Left lung (tissue), 10 donors: ENCODE results near the gene NDUFB10. TPM values are rescaled to one million over a fixed set of nuclear protein-coding genes. Genes with fewer than 3 reads are reported as not detected.
A peak's percentile ranks its signal among the peaks of the same experiment; 100 is the strongest.

Source experiments
- ATAC-seq: fragments of 200-7000 bp; cut with Tn5 transposase; one replicate; pipeline ENCODE4 v1.9.1; 2020; ENCODE audit warnings: moderate library complexity
- DNase-seq, 4 donors: peaks; one replicate each; pipeline ENCODE4 v3.0.0-alpha.2; 2013 to 2020
- H3K27ac ChIP-seq, 2 donors: fragments of 200-600 bp; sonication (generic) in 1 of 2; one replicate each; pipeline versions ENCODE4 v1.5.0 to v1.8.0; 2020 to 2021
- H3K27me3 ChIP-seq, 2 donors: fragments of 200-600 bp; sonication (generic) in 1 of 2; one replicate each; pipeline versions ENCODE4 v1.5.0 to v1.8.0; 2020 to 2021
- H3K36me3 ChIP-seq, 2 donors: fragments of 200-600 bp; sonication (generic) in 1 of 2; one replicate each; pipeline versions ENCODE4 v1.5.0 to v1.8.0; 2020 to 2021
- H3K4me1 ChIP-seq, 2 donors: fragments of 200-600 bp; one replicate each; pipeline ENCODE4 v1.8.0; 2021
- H3K4me3 ChIP-seq, 2 donors: fragments of 200-600 bp; sonication (generic) in 1 of 2; one replicate each; pipeline versions ENCODE4 v1.5.0 to v1.8.0; 2020 to 2021; ENCODE audit warnings: mild to moderate bottlenecking in 1 of 2
- H3K9me3 ChIP-seq, 2 donors: fragments of 200-600 bp; sonication (generic) in 1 of 2; one replicate each; pipeline versions ENCODE4 v1.5.0 to v1.8.0; 2020 to 2021
- CTCF ChIP-seq, 2 donors: fragments of 200-600 bp; sonication (generic) in 1 of 2; IDR thresholded peaks; one replicate each; pipeline versions ENCODE4 v1.5.0 to v1.8.0; 2021; ENCODE audit warnings: antibody characterized with exemption in 2 of 2
- intact Hi-C, 2 donors: fragments of 100-400 bp; cut with DNase I; formaldehyde crosslinking; loops; one replicate each; pipeline versions ENCODE4 v1.11.2 to v1.14.2; 2022
- polyA plus RNA-seq, 6 donors: library from polyadenylated mRNA; unstranded; fragments of 120-200 nt; gene quantifications; one replicate each; pipeline ENCODE4 v1.2.1, GENCODE V29; 2013; ENCODE audit not compliant: insufficient read length in 6 of 6
- total RNA-seq, 2 donors: library from RNA; stranded (reverse); fragmentation: NEBNext Ultra II Directional; extraction: Animal tissue kit (Norgen Biotek cat#: 25700); gene quantifications; one replicate each; pipeline ENCODE4 v1.2.1, GENCODE V29; 2021
- donor health status: DM: no; HTN: yes; CAD: no.
- donor health status: DM: no; HTN: no; CAD: no.

The NDUFB10 gene
- total and polyA plus RNA-seq, 8 donors: 77.6 to 102 (median 93.8) TPM

- TF ChIP-seq CTCF (IDR thresholded peaks at IDR 0.05): no peak
- ATAC-seq (no peak), DNase-seq (no peak)
- Histone ChIP-seq H3K27ac (no peak overlapping the region), H3K4me3 (peak overlapping the region in 1 of 2 donors; percentile 16), H3K36me3 (peaks cover 0 to 24% of the 10 kb centered on the region in 2 donors), H3K9me3 (peaks cover 0 to 5% of the 10 kb centered on the region in 2 donors), H3K4me1 (peaks cover 23 to 46% of the 10 kb centered on the region in 2 donors), H3K27me3 (peaks cover 29 to 41% of the 10 kb centered on the region in 2 donors)
- intact Hi-C loops: no loop called here
Measured at GRCh38 chr16:1990101-1990350, 30.7 kb downstream of the NDUFB10 start.

- intact Hi-C loops: no loop called here
- Histone ChIP-seq H3K4me1 (peaks cover 18 to 41% of the 10 kb centered on the region in 2 donors), H3K9me3 (peaks cover 0 to 5% of the 10 kb centered on the region in 2 donors), H3K36me3 (peaks cover 0 to 19% of the 10 kb centered on the region in 2 donors), H3K27me3 (peaks cover 29 to 41% of the 10 kb centered on the region in 2 donors), H3K4me3 (peak overlapping the region in 1 of 2 donors; percentile 16), H3K27ac (no peak overlapping the region)
- DNase-seq (peak in 2 of 4 donors; percentile 32 to 79), ATAC-seq (peak; percentile 5)
- TF ChIP-seq CTCF (IDR thresholded peaks at IDR 0.05): no peak
Measured at GRCh38 chr16:1990351-1991134, 31.2 kb downstream of the NDUFB10 start.

- Histone ChIP-seq H3K4me1 (peaks cover 17 to 37% of the 10 kb centered on the region in 2 donors), H3K4me3 (peak overlapping the region in 1 of 2 donors; percentile 46), H3K9me3 (peaks cover 0 to 5% of the 10 kb centered on the region in 2 donors), H3K27me3 (peaks cover 29 to 41% of the 10 kb centered on the region in 2 donors), H3K36me3 (peaks cover 0 to 13% of the 10 kb centered on the region in 2 donors), H3K27ac (no peak overlapping the region)
- TF ChIP-seq CTCF (IDR thresholded peaks at IDR 0.05): no peak
- ATAC-seq: peak; percentile 2
- intact Hi-C loops: no loop called here
- peak in 1 of 4 donors; percentile 79 for DNase-seq
Measured at GRCh38 chr16:1991135-1991551, 31.8 kb downstream of the NDUFB10 start.

GRCh38 chr16:1991588-1991947, 32.2 kb downstream of the NDUFB10 start:
- peaks cover 0 to 8% of the 10 kb centered on the region in 2 donors for H3K36me3 ChIP-seq
- peak overlapping the region; percentile 38 to 46 for H3K4me3 ChIP-seq
- peaks cover 17 to 37% of the 10 kb centered on the region in 2 donors for H3K4me1 ChIP-seq
- intact Hi-C loops: no loop called here
- peaks cover 0 to 5% of the 10 kb centered on the region in 2 donors for H3K9me3 ChIP-seq
- H3K27ac ChIP-seq: peak overlapping the region in 1 of 2 donors; percentile 66
- ATAC-seq: no peak
- no peak for TF ChIP-seq CTCF (IDR thresholded peaks at IDR 0.05)
- peaks cover 29 to 41% of the 10 kb centered on the region in 2 donors for H3K27me3 ChIP-seq
- no peak for DNase-seq

GRCh38 chr16:1991948-1992703, 32.8 kb downstream of the NDUFB10 start:
- TF ChIP-seq CTCF (IDR thresholded peaks at IDR 0.05): no peak
- Histone ChIP-seq H3K4me3 (peak overlapping the region; percentile 38 to 46), H3K4me1 (peaks cover 17 to 37% of the 10 kb centered on the region in 2 donors), H3K27ac (peak overlapping the region in 1 of 2 donors; percentile 66), H3K27me3 (peaks cover 29 to 41% of the 10 kb centered on the region in 2 donors), H3K9me3 (peaks cover 0 to 5% of the 10 kb centered on the region in 2 donors), H3K36me3 (peaks cover 0 to 5% of the 10 kb centered on the region in 2 donors)
- peak in 3 of 4 donors; percentile 87 to 99 (median 97) for DNase-seq
- intact Hi-C loops: no loop called here
- peak; percentile 89 for ATAC-seq
